Astrocyte (in vitro differentiated cells and primary cell): ENCODE results near the gene ADGRB3.

Experiments
- CTCF ChIP-seq: IDR thresholded peaks from 2 replicates; pipeline ENCODE4 v1.5.1; 2011; ENCODE audit warnings: low read depth, mild to moderate bottlenecking, inconsistent platforms, low read length, moderate library complexity; ENCODE audit not compliant: insufficient read depth
- EZH2 ChIP-seq: IDR thresholded peaks from 2 replicates; pipeline ENCODE4 v1.6.1; 2012; ENCODE audit warnings: mild to moderate bottlenecking, low read length, inconsistent platforms; ENCODE audit not compliant: insufficient read depth

GRCh38 chr6:68774843-68775242 lies 139.8 kb downstream of the ADGRB3 start:
- no peak for TF ChIP-seq CTCF
- no peak for TF ChIP-seq EZH2
